ENCODE data around the gene PPP6R2.

DNA sequence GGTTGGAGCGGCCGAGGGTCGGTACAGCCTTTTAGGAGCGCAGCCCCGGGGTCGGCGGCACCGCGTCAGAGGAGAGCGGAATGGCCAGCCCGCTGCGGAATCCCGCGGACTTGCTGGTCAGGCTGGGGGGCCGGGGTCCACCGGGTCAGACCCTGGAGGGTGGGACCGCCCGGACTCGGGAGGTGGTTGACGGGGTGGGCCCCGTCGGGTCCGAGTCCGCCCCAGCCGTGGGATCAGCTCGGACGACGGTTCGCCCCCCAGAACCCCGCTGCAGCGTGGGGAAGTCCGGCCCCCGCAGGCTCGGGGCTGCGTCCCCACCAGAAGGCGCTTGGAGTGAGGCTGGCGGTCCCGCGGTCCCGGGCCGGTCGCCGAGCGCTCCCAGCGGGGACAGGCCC lies 137.9 kb downstream of the PPP6R2 start:
- no peak for TF ChIP-seq RCOR1 (IDR thresholded peaks at IDR 0.05; ENCODE audit: low read depth, low read length)
- no peak for TF ChIP-seq CTCF (IDR thresholded peaks at IDR 0.05)
- TF ChIP-seq, protein P1, sequence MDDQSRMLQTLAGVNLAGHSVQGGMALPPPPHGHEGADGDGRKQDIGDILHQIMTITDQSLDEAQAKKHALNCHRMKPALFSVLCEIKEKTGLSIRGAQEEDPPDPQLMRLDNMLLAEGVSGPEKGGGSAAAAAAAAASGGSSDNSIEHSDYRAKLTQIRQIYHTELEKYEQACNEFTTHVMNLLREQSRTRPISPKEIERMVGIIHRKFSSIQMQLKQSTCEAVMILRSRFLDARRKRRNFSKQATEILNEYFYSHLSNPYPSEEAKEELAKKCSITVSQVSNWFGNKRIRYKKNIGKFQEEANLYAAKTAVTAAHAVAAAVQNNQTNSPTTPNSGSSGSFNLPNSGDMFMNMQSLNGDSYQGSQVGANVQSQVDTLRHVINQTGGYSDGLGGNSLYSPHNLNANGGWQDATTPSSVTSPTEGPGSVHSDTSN (IDR thresholded peaks at IDR 0.05), result no peak
- TF ChIP-seq, protein P2, sequence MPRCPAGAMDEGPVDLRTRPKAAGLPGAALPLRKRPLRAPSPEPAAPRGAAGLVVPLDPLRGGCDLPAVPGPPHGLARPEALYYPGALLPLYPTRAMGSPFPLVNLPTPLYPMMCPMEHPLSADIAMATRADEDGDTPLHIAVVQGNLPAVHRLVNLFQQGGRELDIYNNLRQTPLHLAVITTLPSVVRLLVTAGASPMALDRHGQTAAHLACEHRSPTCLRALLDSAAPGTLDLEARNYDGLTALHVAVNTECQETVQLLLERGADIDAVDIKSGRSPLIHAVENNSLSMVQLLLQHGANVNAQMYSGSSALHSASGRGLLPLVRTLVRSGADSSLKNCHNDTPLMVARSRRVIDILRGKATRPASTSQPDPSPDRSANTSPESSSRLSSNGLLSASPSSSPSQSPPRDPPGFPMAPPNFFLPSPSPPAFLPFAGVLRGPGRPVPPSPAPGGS (IDR thresholded peaks at IDR 0.05), result no peak
- no peak for TF ChIP-seq MYC (IDR thresholded peaks at IDR 0.05; ENCODE audit: borderline replicate concordance, low read length)
- TF ChIP-seq POLR2A (IDR thresholded peaks at IDR 0.05; ENCODE audit: low read length), result no peak
- no peak for TF ChIP-seq REST (IDR thresholded peaks at IDR 0.05)
- TF ChIP-seq HOXA7 (CRISPR knock-in tag; IDR thresholded peaks at IDR 0.05), result no peak
- TF ChIP-seq ZC3H11A (IDR thresholded peaks at IDR 0.05), result no peak
- no peak for TF ChIP-seq CHD2 (IDR thresholded peaks at IDR 0.05; ENCODE audit: low read length, partially characterized antibody)

All from A549 (cell line).